ENCODE data around the gene POLDIP3.

- TF ChIP-seq CTCF (conservative IDR thresholded peaks at IDR 0.05; ENCODE audit: low read length) (no peak), EZH2phosphoT487 (IDR thresholded peaks at IDR 0.05; ENCODE audit: borderline replicate concordance) (no peak)
Measured at GRCh38 chr22:42564699-42565098, 50.0 kb downstream of the POLDIP3 start.

Data from Loucy (cell line).